Gastrocnemius medialis (tissue), 4 donors: ENCODE results near the gene PTCRA. TPM values are rescaled to one million over a fixed set of nuclear protein-coding genes. Genes with fewer than 3 reads are reported as not detected.
"Not testable (repeated sequence)": the region's sequence is repeated elsewhere in the genome, so short reads cannot be mapped to it uniquely, and the experiment has no call there.

ENCODE experiments used
- ATAC-seq, 2 donors: fragments of 150-250 bp; one replicate each; pipeline ENCODE4 v1.9.1; 2016
- DNase-seq, 2 donors: peaks; one replicate each; pipeline ENCODE4 v3.0.0-alpha.2; 2019
- H3K27ac ChIP-seq, 4 donors: fragments of 200-600 bp; sonication (generic); 1 replicate in 1 of 4; 2 replicates in 3 of 4; pipeline ENCODE4 v1.5.1; 2016 to 2018; ENCODE audit warnings: mild to moderate bottlenecking in 2 of 4, moderate library complexity in 1 of 4
- H3K27me3 ChIP-seq, 3 donors: fragments of 200-600 bp; sonication (generic) in 2 of 3; 1 replicate in 1 of 3; 2 replicates in 2 of 3; pipeline versions ENCODE4 v1.5.1 to v1.6.0; 2016 to 2019; ENCODE audit warnings: mild to moderate bottlenecking in 1 of 3, moderate library complexity in 1 of 3
- H3K36me3 ChIP-seq, 2 donors: fragments of 200-600 bp; sonication (generic) in 1 of 2; one replicate each; pipeline ENCODE4 v1.5.1; 2017 to 2018
- H3K4me1 ChIP-seq, 2 donors: fragments of 200-600 bp; sonication (generic) in 1 of 2; one replicate each; pipeline ENCODE4 v1.5.1; 2016 to 2017; ENCODE audit warnings: mild to moderate bottlenecking in 2 of 2
- H3K4me3 ChIP-seq, 4 donors: fragments of 200-600 bp; sonication (generic) in 3 of 4; 1 replicate in 1 of 4; 2 replicates in 3 of 4; pipeline ENCODE4 v1.5.1; 2016 to 2019; ENCODE audit warnings: mild to moderate bottlenecking in 2 of 4
- H3K9me3 ChIP-seq, 3 donors: fragments of 200-600 bp; sonication (generic) in 2 of 3; 1 replicate in 1 of 3; 2 replicates in 2 of 3; pipeline ENCODE4 v1.5.1; 2016 to 2019
- POLR2A ChIP-seq, 2 donors: fragments of 450-650 bp; IDR thresholded peaks; one replicate each; pipeline ENCODE4 v1.6.1; 2017; ENCODE audit warnings: antibody characterized with exemption in 2 of 2, mild to moderate bottlenecking in 2 of 2, moderate library complexity in 2 of 2
- in situ Hi-C, 4 donors: fragments of 200-750 bp; cut with MboI; loops; one replicate each; pipeline versions ENCODE4 v1.15.0 to v1.8.0; 2017; ENCODE audit warnings: low sequenced_read_pairs in 4 of 4
- intact Hi-C: fragments of 100-400 bp; cut with DNase I; formaldehyde crosslinking; loops from one replicate; pipeline ENCODE4 v1.15.1; 2023; ENCODE audit warnings: low total_unique reads
- total RNA-seq, 4 donors: library from RNA; depleted of rRNA; stranded (reverse); fragments of >200 nt; gene quantifications; one replicate each; pipeline versions ENCODE4 v1.1.0 to v1.2.3, GENCODE V29; 2016
- TF ChIP-seq, protein P1 (sequence below), 5 experiments: fragments of 450-650 bp in 3 of 5; fragments of 200-600 bp in 2 of 5; sonication (generic) in 2 of 5; IDR thresholded peaks in 4 of 5; conservative IDR thresholded peaks in 1 of 5; 1 replicate in 4 of 5; 2 replicates in 1 of 5; pipeline ENCODE4 v1.5.1; 2016 to 2019; ENCODE audit warnings: antibody characterized with exemption in 5 of 5, mild to moderate bottlenecking in 3 of 5, moderate library complexity in 3 of 5

The PTCRA gene
- total RNA-seq, 4 donors from 2014 or later: not detected

DNA sequence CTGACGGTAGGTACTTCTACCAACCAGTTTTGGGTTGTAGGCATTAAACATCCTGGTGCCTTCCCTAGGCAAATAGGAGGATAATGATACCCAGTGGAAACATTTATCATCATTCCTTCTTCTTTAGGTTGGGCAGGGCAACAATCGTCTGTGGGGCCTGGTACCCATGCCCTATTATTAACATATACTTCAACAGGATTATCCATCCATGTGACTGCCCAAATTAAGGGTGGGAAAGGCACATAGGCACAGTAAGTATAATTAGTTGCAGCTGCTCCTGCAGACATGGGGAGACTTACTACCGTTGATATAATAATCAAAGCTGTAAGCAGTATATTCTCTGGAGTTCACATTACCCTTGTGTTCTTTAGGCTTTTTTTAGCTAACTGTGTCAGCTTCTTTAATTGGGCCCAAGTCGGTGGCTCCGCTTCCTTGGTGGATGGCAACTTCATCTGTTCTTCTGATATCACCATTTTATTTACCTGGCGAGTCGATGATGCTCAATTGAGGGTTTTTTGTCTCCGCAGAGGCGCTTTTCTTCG is 19.6 kb upstream of the PTCRA start:
- no peak for TF ChIP-seq POLR2A (IDR thresholded peaks at IDR 0.05)
- TF ChIP-seq, protein P1, sequence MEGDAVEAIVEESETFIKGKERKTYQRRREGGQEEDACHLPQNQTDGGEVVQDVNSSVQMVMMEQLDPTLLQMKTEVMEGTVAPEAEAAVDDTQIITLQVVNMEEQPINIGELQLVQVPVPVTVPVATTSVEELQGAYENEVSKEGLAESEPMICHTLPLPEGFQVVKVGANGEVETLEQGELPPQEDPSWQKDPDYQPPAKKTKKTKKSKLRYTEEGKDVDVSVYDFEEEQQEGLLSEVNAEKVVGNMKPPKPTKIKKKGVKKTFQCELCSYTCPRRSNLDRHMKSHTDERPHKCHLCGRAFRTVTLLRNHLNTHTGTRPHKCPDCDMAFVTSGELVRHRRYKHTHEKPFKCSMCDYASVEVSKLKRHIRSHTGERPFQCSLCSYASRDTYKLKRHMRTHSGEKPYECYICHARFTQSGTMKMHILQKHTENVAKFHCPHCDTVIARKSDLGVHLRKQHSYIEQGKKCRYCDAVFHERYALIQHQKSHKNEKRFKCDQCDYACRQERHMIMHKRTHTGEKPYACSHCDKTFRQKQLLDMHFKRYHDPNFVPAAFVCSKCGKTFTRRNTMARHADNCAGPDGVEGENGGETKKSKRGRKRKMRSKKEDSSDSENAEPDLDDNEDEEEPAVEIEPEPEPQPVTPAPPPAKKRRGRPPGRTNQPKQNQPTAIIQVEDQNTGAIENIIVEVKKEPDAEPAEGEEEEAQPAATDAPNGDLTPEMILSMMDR (IDR thresholded peaks at IDR 0.05 in 4 of 5, conservative IDR thresholded peaks at IDR 0.05 in 1 of 5): no peak
- no peaks in the 10 kb centered on the region for H3K27me3 ChIP-seq
- DNase-seq (no peak), ATAC-seq (peak; percentile 75 to 89)
- in situ Hi-C loops (no loop called here), intact Hi-C loops (loop anchor here (5.0 kb wide), 3 partner anchors 81 to 334 kb away; partner anchors contain the start of genes KLC4, MRPL2, PEX6 and UBR2)
- H3K4me3 ChIP-seq: no peak overlapping the region
- no peaks in the 10 kb centered on the region for H3K9me3 ChIP-seq
- peaks cover 28 to 34% of the 10 kb centered on the region in 2 donors for H3K4me1 ChIP-seq
- peak overlapping the region; percentile 69 to 83 (median 74) for H3K27ac ChIP-seq
- H3K36me3 ChIP-seq: no peaks in the 10 kb centered on the region

GRCh38 chr6:42898891-42899361 is 16.9 kb upstream of the PTCRA start:
- intact Hi-C loops (loop anchor here (5.0 kb wide), 3 partner anchors 78 to 337 kb away; partner anchors contain the start of genes KLC4, MRPL2, PEX6 and UBR2), in situ Hi-C loops (no loop called here)
- Histone ChIP-seq H3K4me3 (no peak overlapping the region), H3K9me3 (no peaks in the 10 kb centered on the region), H3K27ac (peak overlapping the region in 2 of 4 donors; percentile 1 to 49), H3K36me3 (no peaks in the 10 kb centered on the region), H3K27me3 (no peaks in the 10 kb centered on the region), H3K4me1 (peaks cover 27 to 35% of the 10 kb centered on the region in 2 donors)
- no peak for ATAC-seq
- no peak for TF ChIP-seq POLR2A (IDR thresholded peaks at IDR 0.05)
- TF ChIP-seq, protein P1 (IDR thresholded peaks at IDR 0.05 in 4 of 5, conservative IDR thresholded peaks at IDR 0.05 in 1 of 5): peak; percentile 54 to 88 (median 83)
- DNase-seq: peak; percentile 35 to 59

- Histone ChIP-seq H3K4me3 (no peak overlapping the region), H3K27me3 (no peaks in the 10 kb centered on the region), H3K4me1 (peaks cover 27 to 35% of the 10 kb centered on the region in 2 donors), H3K27ac (no peak overlapping the region), H3K36me3 (no peaks in the 10 kb centered on the region), H3K9me3 (no peaks in the 10 kb centered on the region)
- no peak for TF ChIP-seq POLR2A (IDR thresholded peaks at IDR 0.05)
- TF ChIP-seq, protein P1 (IDR thresholded peaks at IDR 0.05 in 4 of 5, conservative IDR thresholded peaks at IDR 0.05 in 1 of 5): no peak
- ATAC-seq: no peak
- no peak for DNase-seq
- in situ Hi-C loops (loop anchor here (5.0 to 25.0 kb wide), 3 partner anchors 242 to 437 kb away; no protein-coding TSS in a partner anchor), intact Hi-C loops (loop anchor here (2.0 to 10.0 kb wide), 6 partner anchors 77 to 435 kb away; partner anchors contain the start of genes KLC4, MRPL2, PEX6 and UBR2)
These were observed 16.0 kb upstream of the PTCRA start for GRCh38 chr6:42899871-42900270.

- DNase-seq: peak; percentile 60 to 76
- Histone ChIP-seq H3K27me3 (no peaks in the 10 kb centered on the region), H3K4me3 (no peak overlapping the region), H3K4me1 (peaks cover 20 to 27% of the 10 kb centered on the region in 2 donors), H3K36me3 (no peaks in the 10 kb centered on the region), H3K9me3 (no peaks in the 10 kb centered on the region), H3K27ac (no peak overlapping the region)
- intact Hi-C loops: loop anchor here (1.0 to 10.0 kb wide), 4 partner anchors 226 to 433 kb away; no protein-coding TSS in a partner anchor
- TF ChIP-seq POLR2A (IDR thresholded peaks at IDR 0.05): no peak
- TF ChIP-seq, protein P1 (IDR thresholded peaks at IDR 0.05 in 4 of 5, conservative IDR thresholded peaks at IDR 0.05 in 1 of 5): peak; percentile 85 to 93 (median 90)
- in situ Hi-C loops: loop anchor here (5.0 to 25.0 kb wide), 3 partner anchors 241 to 436 kb away; no protein-coding TSS in a partner anchor
- ATAC-seq: peak; percentile 92 to 99
These were observed 14.3 kb upstream of the PTCRA start for GRCh38 chr6:42901538-42901957.

DNA sequence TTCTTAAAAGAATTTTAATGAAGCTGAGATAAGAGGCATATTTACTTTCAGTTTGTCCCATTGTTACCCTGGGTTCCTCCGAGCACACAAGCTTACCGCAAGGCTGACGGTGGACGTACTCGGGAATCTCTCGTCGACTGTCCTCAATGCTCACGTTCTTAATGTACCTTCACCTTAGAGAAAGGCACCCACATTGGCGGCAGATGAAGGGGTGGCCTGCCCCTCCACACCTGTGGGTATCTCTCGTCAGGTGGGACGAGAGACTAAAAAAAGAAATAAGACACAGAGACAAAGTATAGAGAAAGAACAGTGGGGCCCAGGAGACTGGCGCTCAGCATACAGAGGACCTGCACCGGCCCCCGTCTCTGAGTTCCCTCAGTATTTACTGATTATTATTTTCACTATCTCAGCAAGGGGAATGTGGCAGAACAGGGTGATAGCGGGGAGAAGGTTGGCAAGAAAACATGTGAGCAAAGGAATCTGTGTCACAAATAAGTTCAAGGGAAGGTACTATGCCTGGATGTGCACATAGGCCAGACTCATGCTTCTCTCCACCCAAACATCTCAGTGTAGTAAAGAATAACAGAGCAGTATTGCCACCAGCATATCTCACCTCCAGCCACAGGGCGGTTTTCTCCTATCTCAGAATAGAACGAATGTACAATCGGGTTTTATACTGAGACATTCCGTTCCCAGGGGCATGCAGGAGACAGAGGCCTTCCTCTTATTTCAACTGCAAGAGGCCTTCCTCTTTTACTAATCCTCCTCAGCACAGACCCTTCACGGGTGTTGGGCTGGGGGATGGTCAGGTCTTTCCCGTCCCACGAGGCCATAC is 13.2 kb upstream of the PTCRA start:
- intact Hi-C loops: loop anchor here (5.0 to 10.0 kb wide), 2 partner anchors 225 to 432 kb away; no protein-coding TSS in a partner anchor
- not testable (repeated sequence) for ATAC-seq, H3K36me3 ChIP-seq, H3K9me3 ChIP-seq, H3K27me3 ChIP-seq, H3K27ac ChIP-seq, H3K4me3 ChIP-seq, DNase-seq
- in situ Hi-C loops: loop anchor here (5.0 to 25.0 kb wide), 3 partner anchors 240 to 435 kb away; no protein-coding TSS in a partner anchor
- H3K4me1 ChIP-seq: peaks cover 9 to 16% of the 10 kb centered on the region in 2 donors
